ENCODE data around the gene MRPS27. TPM values are rescaled to one million over a fixed set of nuclear protein-coding genes. Genes with fewer than 3 reads are reported as not detected.

The MRPS27 gene
- total RNA-seq, 6 experiments from 2014 or later: 28.6 to 40.3 (median 36.0) TPM

GRCh38 chr5:72245546-72245945, 74.5 kb downstream of the MRPS27 start:
- TF ChIP-seq, protein P1, sequence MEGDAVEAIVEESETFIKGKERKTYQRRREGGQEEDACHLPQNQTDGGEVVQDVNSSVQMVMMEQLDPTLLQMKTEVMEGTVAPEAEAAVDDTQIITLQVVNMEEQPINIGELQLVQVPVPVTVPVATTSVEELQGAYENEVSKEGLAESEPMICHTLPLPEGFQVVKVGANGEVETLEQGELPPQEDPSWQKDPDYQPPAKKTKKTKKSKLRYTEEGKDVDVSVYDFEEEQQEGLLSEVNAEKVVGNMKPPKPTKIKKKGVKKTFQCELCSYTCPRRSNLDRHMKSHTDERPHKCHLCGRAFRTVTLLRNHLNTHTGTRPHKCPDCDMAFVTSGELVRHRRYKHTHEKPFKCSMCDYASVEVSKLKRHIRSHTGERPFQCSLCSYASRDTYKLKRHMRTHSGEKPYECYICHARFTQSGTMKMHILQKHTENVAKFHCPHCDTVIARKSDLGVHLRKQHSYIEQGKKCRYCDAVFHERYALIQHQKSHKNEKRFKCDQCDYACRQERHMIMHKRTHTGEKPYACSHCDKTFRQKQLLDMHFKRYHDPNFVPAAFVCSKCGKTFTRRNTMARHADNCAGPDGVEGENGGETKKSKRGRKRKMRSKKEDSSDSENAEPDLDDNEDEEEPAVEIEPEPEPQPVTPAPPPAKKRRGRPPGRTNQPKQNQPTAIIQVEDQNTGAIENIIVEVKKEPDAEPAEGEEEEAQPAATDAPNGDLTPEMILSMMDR (IDR thresholded peaks at IDR 0.05): no peak
- no peak for TF ChIP-seq POLR2A (IDR thresholded peaks at IDR 0.05)
- intact Hi-C loops (cut with DNase I): no loop called here
- Histone ChIP-seq H3K36me3 (no peaks in the 10 kb centered on the region), H3K27me3 (no peaks in the 10 kb centered on the region), H3K27ac (no peak overlapping the region), H3K4me1 (peaks cover 0 to 7% (median 2%) of the 10 kb centered on the region in 4 donors), H3K9me3 (no peaks in the 10 kb centered on the region), H3K4me3 (no peak overlapping the region)
- WGBS (ENCODE audit: insufficient coverage, low coverage, low lambda C conversion rate, missing lambda C conversion rate): 75% methylated on average over 1 of the region's 1 CpG
- DNase-seq (no peak), ATAC-seq (no peak)

DNA sequence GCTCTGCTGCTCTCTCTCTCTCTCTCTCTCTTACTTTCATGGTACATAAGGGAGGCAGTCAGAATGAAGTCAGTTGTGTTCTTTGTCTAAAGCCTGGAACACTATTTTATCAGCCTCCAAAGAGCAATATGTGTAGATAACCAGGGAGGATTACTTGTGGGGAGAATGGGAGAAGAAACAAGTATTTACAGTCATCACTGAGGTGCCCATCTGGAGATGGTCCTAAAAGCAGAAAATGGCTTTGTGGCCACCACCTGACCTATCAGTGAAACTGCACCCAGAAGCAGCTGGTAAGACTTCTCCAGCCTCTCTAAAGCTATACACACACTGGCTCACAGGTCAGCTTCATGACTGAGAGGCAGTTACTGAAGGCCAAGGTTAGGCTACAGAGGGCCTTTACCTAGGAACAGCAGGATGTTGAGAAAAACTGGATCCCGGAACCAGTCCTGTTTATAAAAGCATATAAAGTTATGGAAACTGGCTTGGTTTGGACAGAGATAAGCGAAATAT, 75.1 kb downstream of the MRPS27 start:
- Histone ChIP-seq H3K27me3 (no peaks in the 10 kb centered on the region), H3K27ac (no peak overlapping the region), H3K4me3 (no peak overlapping the region), H3K9me3 (no peaks in the 10 kb centered on the region), H3K36me3 (no peaks in the 10 kb centered on the region), H3K4me1 (peaks cover 0 to 7% (median 2%) of the 10 kb centered on the region in 4 donors)
- intact Hi-C loops (cut with DNase I): no loop called here
- DNase-seq: no peak
- peak; percentile 20 to 60 (median 45) for ATAC-seq
- WGBS (ENCODE audit: insufficient coverage, low coverage, low lambda C conversion rate, missing lambda C conversion rate): 75% methylated on average over 2 of the region's 2 CpGs
- TF ChIP-seq, protein P1 (IDR thresholded peaks at IDR 0.05): peak in 3 of 4 donors; percentile 3 to 15 (median 4)
- TF ChIP-seq POLR2A (IDR thresholded peaks at IDR 0.05): no peak

DNA sequence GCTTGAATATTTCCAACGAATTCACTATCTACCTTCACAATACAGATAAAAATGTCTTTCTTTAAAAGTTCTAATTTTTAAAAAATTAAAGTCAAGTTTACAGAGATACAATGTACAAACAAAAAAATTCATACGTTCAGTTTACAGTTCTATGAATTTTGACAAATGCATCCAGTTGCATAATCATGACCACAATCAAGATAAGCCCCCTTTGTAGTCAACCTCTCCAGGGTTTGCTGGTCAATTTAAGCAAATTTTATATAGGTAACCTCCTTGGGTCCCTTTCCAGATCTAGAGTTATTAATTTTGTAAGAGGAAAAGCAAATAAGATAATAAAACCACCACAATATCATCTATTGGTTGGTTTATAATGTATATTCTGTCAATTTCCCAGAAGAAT, 76.3 kb downstream of the MRPS27 start:
- ATAC-seq: no peak
- H3K36me3 ChIP-seq: no peaks in the 10 kb centered on the region
- DNase-seq: no peak
- no peak overlapping the region for H3K27ac ChIP-seq
- intact Hi-C loops (cut with DNase I): no loop called here
- no peaks in the 10 kb centered on the region for H3K27me3 ChIP-seq
- TF ChIP-seq, protein P1 (IDR thresholded peaks at IDR 0.05): no peak
- no peaks in the 10 kb centered on the region for H3K9me3 ChIP-seq
- H3K4me3 ChIP-seq: no peak overlapping the region
- 83% methylated on average over 2 of the region's 2 CpGs for whole genome bisulfite sequencing (ENCODE audit: insufficient coverage, low coverage, low lambda C conversion rate, missing lambda C conversion rate)
- peaks cover 0 to 7% (median 2%) of the 10 kb centered on the region in 4 donors for H3K4me1 ChIP-seq

GRCh38 chr5:72242796-72243475, 77.1 kb downstream of the MRPS27 start:
- DNase-seq: no peak
- no peak for ATAC-seq
- no peaks in the 10 kb centered on the region for H3K27me3 ChIP-seq
- no peak for TF ChIP-seq POLR2A (IDR thresholded peaks at IDR 0.05)
- TF ChIP-seq, protein P1 (IDR thresholded peaks at IDR 0.05): no peak
- H3K9me3 ChIP-seq: no peaks in the 10 kb centered on the region
- peaks cover 0 to 7% (median under 1%) of the 10 kb centered on the region in 4 donors for H3K4me1 ChIP-seq
- intact Hi-C loops (cut with DNase I): no loop called here
- H3K36me3 ChIP-seq: no peaks in the 10 kb centered on the region
- H3K4me3 ChIP-seq: no peak overlapping the region
- 100% methylated on average over 5 of the region's 7 CpGs for WGBS (ENCODE audit: insufficient coverage, low coverage, low lambda C conversion rate, missing lambda C conversion rate)
- H3K27ac ChIP-seq: no peak overlapping the region
